IPS-18c (cell line): ENCODE measurements around the gene VPS13D.

Source experiments
- H3K4me3 ChIP-seq: 2 replicates; pipeline ENCODE4 v1.7.0; 2013; ENCODE audit warnings: low read depth, mild to moderate bottlenecking, low read length, moderate library complexity; ENCODE audit not compliant: insufficient read depth
- H3K9me3 ChIP-seq: one replicate; pipeline ENCODE4 v1.6.1; 2013; ENCODE audit warnings: mild to moderate bottlenecking, low read length, moderate library complexity; ENCODE audit not compliant: control insufficient read depth, insufficient read depth

VPS13D gene, protein sequence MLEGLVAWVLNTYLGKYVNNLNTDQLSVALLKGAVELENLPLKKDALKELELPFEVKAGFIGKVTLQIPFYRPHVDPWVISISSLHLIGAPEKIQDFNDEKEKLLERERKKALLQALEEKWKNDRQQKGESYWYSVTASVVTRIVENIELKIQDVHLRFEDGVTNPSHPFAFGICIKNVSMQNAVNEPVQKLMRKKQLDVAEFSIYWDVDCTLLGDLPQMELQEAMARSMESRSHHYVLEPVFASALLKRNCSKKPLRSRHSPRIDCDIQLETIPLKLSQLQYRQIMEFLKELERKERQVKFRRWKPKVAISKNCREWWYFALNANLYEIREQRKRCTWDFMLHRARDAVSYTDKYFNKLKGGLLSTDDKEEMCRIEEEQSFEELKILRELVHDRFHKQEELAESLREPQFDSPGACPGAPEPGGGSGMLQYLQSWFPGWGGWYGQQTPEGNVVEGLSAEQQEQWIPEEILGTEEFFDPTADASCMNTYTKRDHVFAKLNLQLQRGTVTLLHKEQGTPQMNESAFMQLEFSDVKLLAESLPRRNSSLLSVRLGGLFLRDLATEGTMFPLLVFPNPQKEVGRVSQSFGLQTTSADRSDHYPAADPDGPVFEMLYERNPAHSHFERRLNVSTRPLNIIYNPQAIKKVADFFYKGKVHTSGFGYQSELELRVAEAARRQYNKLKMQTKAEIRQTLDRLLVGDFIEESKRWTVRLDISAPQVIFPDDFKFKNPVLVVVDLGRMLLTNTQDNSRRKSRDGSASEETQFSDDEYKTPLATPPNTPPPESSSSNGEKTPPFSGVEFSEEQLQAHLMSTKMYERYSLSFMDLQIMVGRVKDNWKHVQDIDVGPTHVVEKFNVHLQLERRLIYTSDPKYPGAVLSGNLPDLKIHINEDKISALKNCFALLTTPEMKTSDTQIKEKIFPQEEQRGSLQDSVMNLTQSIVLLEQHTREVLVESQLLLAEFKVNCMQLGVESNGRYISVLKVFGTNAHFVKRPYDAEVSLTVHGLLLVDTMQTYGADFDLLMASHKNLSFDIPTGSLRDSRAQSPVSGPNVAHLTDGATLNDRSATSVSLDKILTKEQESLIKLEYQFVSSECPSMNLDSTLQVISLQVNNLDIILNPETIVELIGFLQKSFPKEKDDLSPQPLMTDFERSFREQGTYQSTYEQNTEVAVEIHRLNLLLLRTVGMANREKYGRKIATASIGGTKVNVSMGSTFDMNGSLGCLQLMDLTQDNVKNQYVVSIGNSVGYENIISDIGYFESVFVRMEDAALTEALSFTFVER (N-terminal part only)

GRCh38 chr1:12229835-12230548 lies at the start of gene VPS13D:
TSS of gene VPS13D (plus strand) at chr1:12230030. CDS start at chr1:12234267, 4,237 bp downstream.
- Histone ChIP-seq H3K9me3 (no peaks in the 10 kb centered on the region), H3K4me3 (peak within 1 kb of the TSS; percentile 85)

DNA sequence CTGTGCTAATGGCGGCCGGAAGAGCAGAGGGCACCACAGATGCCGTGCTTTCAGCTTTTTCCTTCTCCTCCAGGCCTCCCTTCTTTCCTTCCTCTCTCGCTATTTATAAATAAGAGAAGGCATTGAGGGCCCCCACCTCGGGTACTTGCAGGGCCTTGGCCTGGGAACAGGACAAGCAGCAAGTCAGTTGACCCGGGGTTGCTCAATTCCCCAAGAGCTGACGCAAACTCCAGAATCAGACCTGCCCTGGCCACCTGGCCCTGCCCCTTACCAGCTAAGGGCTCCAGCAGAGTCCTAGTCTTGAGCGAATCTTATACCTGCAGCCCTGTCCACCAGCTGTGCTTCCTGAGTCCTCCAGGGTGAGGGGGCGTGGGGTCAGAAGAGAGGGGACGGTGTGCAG lies 49.5 kb upstream of the VPS13D start:
- Histone ChIP-seq H3K4me3 (no peak overlapping the region), H3K9me3 (peaks cover 10% of the 10 kb centered on the region)

GRCh38 chr1:12180903-12181302 lies 48.9 kb upstream of the VPS13D start:
- Histone ChIP-seq H3K9me3 (peaks cover 14% of the 10 kb centered on the region), H3K4me3 (no peak overlapping the region)

GRCh38 chr1:12181568-12181967 lies 48.3 kb upstream of the VPS13D start:
- Histone ChIP-seq H3K4me3 (no peak overlapping the region), H3K9me3 (peaks cover 14% of the 10 kb centered on the region)

DNA sequence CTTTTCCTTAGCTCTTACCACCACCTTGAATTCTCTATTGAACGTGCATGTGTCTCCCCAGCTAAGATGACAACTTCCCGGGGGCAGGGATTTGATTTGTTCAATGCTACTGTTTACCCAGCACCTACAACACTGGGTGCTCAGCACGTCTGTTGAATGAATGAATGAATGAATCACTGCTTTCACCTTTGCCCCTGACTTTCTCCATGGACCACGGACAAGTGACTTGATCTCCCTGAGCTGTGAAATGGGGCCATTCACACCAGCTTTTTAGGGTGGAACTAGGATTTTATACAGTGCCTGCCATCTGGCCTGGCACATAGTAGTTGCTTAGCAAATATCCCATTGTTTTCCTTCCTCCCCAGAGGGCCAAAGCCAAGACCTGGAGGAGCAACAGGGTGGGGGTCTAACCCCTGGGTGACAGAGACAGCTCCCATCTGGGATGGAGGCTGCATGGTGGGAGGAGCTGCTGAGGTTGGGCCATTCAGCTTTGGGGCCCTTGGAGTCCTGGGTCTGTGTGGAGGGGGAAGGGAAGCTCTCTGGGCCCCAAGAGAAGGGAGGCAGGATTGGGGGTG lies 47.3 kb upstream of the VPS13D start:
- Histone ChIP-seq H3K9me3 (peaks cover 10% of the 10 kb centered on the region), H3K4me3 (no peak overlapping the region)

- Histone ChIP-seq H3K4me3 (no peak overlapping the region), H3K9me3 (peaks cover 10% of the 10 kb centered on the region)
Observed at GRCh38 chr1:12183095-12183794, 46.6 kb upstream of the VPS13D start.

DNA sequence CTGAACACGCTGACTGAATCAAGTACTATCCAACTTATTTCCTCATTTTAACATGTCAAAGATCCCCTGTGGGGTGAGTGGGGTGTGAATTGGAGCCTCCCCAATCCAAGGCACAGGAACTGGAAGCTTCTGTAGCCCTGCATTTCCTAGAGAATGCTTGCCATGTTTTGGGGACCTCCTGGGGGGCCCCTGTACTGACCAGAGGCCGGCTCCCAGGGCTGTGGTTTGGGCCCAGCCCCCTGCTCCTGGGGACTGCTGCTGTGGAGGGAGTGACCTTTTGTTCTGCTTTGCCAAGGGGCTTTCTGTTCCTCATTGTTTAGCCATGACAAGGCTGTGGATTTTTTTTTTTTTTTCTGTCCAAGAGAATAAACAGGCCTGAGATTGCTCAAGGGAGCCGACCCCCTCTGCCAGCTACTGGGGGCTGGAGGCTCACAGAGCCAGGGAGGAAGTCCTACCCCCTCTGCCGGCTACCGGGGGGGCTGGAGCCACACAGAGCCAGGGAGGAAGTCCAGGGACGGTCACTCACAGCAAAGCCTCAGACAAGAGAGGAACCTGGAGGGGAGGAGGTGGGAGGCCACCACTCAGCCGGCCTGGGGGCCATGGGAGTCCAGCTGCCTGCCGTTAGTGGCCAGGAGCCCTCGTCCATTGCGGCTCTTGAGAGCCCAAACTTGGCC lies 45.7 kb upstream of the VPS13D start:
- Histone ChIP-seq H3K9me3 (peaks cover 10% of the 10 kb centered on the region), H3K4me3 (no peak overlapping the region)

- Histone ChIP-seq H3K9me3 (peaks cover 10% of the 10 kb centered on the region), H3K4me3 (no peak overlapping the region; the same call in 1 of the 2 replicates)
Observed at GRCh38 chr1:12185036-12185917, 44.6 kb upstream of the VPS13D start.

DNA sequence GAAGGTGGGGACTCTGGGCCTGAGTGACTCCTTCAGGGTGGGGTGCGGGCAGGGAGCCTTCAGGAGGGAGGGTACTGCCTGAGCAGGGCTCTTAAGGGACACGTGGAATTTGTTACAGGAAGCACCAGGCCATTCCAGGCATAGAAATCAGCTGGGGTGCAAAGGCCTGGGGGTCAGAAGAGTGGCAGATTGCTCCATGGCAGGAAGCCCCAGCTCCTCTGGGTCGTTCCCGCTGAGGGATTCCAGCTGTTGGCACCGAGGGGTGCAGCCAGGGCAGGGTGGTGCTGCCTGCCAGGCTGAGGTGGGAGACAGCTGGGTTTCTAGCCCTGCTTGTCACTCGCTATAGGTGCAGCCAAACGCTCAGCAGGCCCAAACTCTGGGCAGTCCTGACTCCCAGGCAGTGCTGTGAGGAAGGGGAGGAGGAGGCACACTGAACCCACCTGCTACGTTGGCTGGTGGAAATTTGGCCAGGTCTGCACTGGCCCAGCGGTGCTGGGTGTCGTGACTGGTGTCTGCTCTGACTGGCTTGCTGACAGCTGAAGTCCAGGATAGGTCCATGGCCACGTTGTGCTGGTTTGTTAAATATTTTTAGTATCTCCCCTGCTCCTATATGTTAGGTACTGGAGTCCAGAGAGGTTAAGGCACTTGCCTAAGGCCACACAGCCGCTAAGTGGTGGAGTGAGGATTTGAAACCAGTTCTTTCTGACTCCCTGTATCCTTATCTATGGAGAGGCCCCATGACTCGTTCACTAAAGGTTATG lies 43.7 kb upstream of the VPS13D start:
- Histone ChIP-seq H3K9me3 (peaks cover 10% of the 10 kb centered on the region), H3K4me3 (no peak overlapping the region)

- Histone ChIP-seq H3K4me3 (no peak overlapping the region), H3K9me3 (peaks cover 10% of the 10 kb centered on the region)
Observed at GRCh38 chr1:12186679-12186985, 43.2 kb upstream of the VPS13D start.

- no peak overlapping the region for H3K4me3 ChIP-seq
- H3K9me3 ChIP-seq, result peaks cover 10% of the 10 kb centered on the region
Observed at GRCh38 chr1:12188115-12188514, 41.7 kb upstream of the VPS13D start.

DNA sequence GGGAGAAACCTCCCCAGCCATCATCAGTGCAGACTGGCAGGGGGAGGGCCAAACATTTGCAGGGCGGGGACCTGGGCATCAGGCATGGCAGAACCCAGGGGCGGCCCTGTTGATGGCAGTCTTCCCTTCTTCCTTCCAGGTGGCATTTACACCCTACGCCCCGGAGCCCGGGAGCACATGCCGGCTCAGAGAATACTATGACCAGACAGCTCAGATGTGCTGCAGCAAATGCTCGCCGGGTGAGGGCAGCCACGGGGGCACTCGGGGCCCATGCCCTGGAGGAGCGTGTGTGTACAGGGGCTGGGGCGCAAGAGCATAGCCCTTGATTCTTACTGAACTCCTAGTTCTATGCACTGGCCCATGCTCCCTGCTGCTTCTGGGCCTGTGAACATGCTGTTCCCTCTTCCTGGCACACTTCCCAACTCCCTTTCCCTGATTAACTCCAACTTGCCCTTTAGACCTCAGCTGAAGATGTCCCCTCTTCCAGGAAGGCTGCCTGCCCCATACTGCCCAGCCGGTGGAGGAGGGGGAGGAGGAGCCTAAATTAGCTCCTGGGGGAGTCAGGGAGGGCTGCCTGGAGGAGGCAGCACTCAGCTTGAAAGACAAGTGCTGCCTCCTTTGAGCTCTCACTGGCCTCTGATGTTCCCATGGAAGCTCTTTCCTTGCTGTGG lies 41.0 kb upstream of the VPS13D start:
- H3K9me3 ChIP-seq, result peaks cover 10% of the 10 kb centered on the region
- H3K4me3 ChIP-seq, result no peak overlapping the region

- H3K4me3 ChIP-seq, result no peak overlapping the region
- peaks cover 10% of the 10 kb centered on the region for H3K9me3 ChIP-seq
Observed at GRCh38 chr1:12189328-12189682, 40.5 kb upstream of the VPS13D start.
